HL-60 (cell line): ENCODE results near the gene HNRNPAB.

Source experiments
- DNase-seq, 2 experiments: peaks; one replicate each; pipeline ENCODE4 v3.0.0-alpha.2; 2010 to 2020; ENCODE audit warnings: low read depth in 1 of 2, low spot score in 1 of 2
- H3K27ac ChIP-seq: fragments of 250-450 bp; sonication (Bioruptor Pico); replicated peaks from 2 replicates; pipeline ENCODE4 v1.5.1; 2020; ENCODE audit warnings: mild to moderate bottlenecking, moderate library complexity
- H3K27me3 ChIP-seq: fragments of 250-450 bp; sonication (Bioruptor Pico); 2 replicates; pipeline ENCODE4 v1.5.1; 2021; ENCODE audit warnings: mild to moderate bottlenecking, moderate library complexity; ENCODE audit not compliant: insufficient read depth, poor library complexity, severe bottlenecking
- H3K4me3 ChIP-seq: replicated peaks from 2 replicates; pipeline ENCODE4 v1.5.1; 2011; ENCODE audit warnings: mild to moderate bottlenecking, control low read depth, low read length; ENCODE audit not compliant: insufficient read depth
- CTCF ChIP-seq: IDR thresholded peaks from one replicate; pipeline ENCODE4 v1.5.1; 2011; ENCODE audit warnings: low read length, control low read depth, inconsistent platforms; ENCODE audit not compliant: insufficient read depth
- GABPA ChIP-seq: IDR thresholded peaks from 2 replicates; pipeline ENCODE4 v1.6.1; 2012; ENCODE audit warnings: low read depth
- POLR2AphosphoS5 ChIP-seq: IDR thresholded peaks from 2 replicates; pipeline ENCODE4 v1.6.1; 2012; ENCODE audit warnings: low read depth
- SPI1 ChIP-seq: IDR thresholded peaks from 2 replicates; pipeline ENCODE4 v1.6.1; 2012; ENCODE audit warnings: low read depth, mild to moderate bottlenecking, borderline replicate concordance
- long read RNA-seq: library from polyadenylated mRNA; unstranded; transcript quantifications from one replicate; pipeline ENCODE4 v2.0.0, GENCODE V29; 2020
- TF ChIP-seq, protein P1 (sequence below): IDR thresholded peaks from 2 replicates; pipeline ENCODE4 v1.6.1; 2012; ENCODE audit warnings: low read depth; ENCODE audit not compliant: insufficient replicate concordance

Gene HNRNPAB
- long read RNA-seq, partial matches to known transcripts, result 4 of 7 reads
- long read RNA-seq, other reads (novel, unspliced or antisense), result 2 of 7 reads

GRCh38 chr5:178204182-178204934, at the start of gene HNRNPAB:
Gene HNRNPAB, plus strand, starts transcription at chr5:178204533. Its CDS starts 305 bp downstream, at chr5:178204838.
- Histone ChIP-seq H3K27ac (peak within 1 kb of the TSS; percentile 83), H3K27me3 (no peaks in the 10 kb centered on the region), H3K4me3 (peak within 1 kb of the TSS; percentile 97)
- peak; percentile 94 to 95 for DNase-seq
- TF ChIP-seq GABPA (no peak), CTCF (no peak), SPI1 (no peak), POLR2AphosphoS5 (peak; percentile 100)
- TF ChIP-seq, protein P1, sequence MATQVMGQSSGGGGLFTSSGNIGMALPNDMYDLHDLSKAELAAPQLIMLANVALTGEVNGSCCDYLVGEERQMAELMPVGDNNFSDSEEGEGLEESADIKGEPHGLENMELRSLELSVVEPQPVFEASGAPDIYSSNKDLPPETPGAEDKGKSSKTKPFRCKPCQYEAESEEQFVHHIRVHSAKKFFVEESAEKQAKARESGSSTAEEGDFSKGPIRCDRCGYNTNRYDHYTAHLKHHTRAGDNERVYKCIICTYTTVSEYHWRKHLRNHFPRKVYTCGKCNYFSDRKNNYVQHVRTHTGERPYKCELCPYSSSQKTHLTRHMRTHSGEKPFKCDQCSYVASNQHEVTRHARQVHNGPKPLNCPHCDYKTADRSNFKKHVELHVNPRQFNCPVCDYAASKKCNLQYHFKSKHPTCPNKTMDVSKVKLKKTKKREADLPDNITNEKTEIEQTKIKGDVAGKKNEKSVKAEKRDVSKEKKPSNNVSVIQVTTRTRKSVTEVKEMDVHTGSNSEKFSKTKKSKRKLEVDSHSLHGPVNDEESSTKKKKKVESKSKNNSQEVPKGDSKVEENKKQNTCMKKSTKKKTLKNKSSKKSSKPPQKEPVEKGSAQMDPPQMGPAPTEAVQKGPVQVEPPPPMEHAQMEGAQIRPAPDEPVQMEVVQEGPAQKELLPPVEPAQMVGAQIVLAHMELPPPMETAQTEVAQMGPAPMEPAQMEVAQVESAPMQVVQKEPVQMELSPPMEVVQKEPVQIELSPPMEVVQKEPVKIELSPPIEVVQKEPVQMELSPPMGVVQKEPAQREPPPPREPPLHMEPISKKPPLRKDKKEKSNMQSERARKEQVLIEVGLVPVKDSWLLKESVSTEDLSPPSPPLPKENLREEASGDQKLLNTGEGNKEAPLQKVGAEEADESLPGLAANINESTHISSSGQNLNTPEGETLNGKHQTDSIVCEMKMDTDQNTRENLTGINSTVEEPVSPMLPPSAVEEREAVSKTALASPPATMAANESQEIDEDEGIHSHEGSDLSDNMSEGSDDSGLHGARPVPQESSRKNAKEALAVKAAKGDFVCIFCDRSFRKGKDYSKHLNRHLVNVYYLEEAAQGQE, result peak; percentile 52

GRCh38 chr5:178155065-178155464, 49.3 kb upstream of the HNRNPAB start:
- no peak overlapping the region for H3K27ac ChIP-seq
- no peak for DNase-seq
- TF ChIP-seq CTCF, result no peak
- TF ChIP-seq GABPA, result no peak
- TF ChIP-seq POLR2AphosphoS5, result no peak
- TF ChIP-seq, protein P1, result no peak
- TF ChIP-seq SPI1, result no peak
- no peak overlapping the region for H3K4me3 ChIP-seq
- H3K27me3 ChIP-seq, result no peaks in the 10 kb centered on the region

- TF ChIP-seq GABPA (no peak), CTCF (no peak), POLR2AphosphoS5 (no peak), SPI1 (no peak)
- TF ChIP-seq, protein P1, result no peak
- no peak for DNase-seq
- Histone ChIP-seq H3K4me3 (no peak overlapping the region), H3K27ac (no peak overlapping the region), H3K27me3 (no peaks in the 10 kb centered on the region)
These were observed 44.2 kb upstream of the HNRNPAB start for GRCh38 chr5:178160176-178160575.
